OCI-LY1 (cell line): ENCODE data around the gene CELF4.

ENCODE experiments used
- EZH2 ChIP-seq: fragments of 200-600 bp; sonication (generic), shearing (Covaris generic); IDR thresholded peaks from 2 replicates; pipeline ENCODE4 v1.8.0; 2017; ENCODE audit warnings: borderline replicate concordance, mixed run types, mild to moderate bottlenecking, antibody characterized with exemption, low read length, moderate library complexity, mixed read lengths
- TF ChIP-seq, protein P1 (sequence below): fragments of 200-600 bp; sonication (generic), shearing (Covaris generic); IDR thresholded peaks from 2 replicates; pipeline ENCODE4 v1.5.1; 2017; ENCODE audit warnings: mild to moderate bottlenecking, antibody characterized with exemption, low read length, moderate library complexity, mixed read lengths

- TF ChIP-seq, protein P1, sequence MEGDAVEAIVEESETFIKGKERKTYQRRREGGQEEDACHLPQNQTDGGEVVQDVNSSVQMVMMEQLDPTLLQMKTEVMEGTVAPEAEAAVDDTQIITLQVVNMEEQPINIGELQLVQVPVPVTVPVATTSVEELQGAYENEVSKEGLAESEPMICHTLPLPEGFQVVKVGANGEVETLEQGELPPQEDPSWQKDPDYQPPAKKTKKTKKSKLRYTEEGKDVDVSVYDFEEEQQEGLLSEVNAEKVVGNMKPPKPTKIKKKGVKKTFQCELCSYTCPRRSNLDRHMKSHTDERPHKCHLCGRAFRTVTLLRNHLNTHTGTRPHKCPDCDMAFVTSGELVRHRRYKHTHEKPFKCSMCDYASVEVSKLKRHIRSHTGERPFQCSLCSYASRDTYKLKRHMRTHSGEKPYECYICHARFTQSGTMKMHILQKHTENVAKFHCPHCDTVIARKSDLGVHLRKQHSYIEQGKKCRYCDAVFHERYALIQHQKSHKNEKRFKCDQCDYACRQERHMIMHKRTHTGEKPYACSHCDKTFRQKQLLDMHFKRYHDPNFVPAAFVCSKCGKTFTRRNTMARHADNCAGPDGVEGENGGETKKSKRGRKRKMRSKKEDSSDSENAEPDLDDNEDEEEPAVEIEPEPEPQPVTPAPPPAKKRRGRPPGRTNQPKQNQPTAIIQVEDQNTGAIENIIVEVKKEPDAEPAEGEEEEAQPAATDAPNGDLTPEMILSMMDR = no peak
- TF ChIP-seq EZH2 = no peak
These were observed 111.8 kb downstream of the CELF4 start for GRCh38 chr18:37453752-37454151.
